IMR-90 (cell line): ENCODE results near the gene ESYT1.

Experiments
- MAFK ChIP-seq: IDR thresholded peaks from 2 replicates; pipeline ENCODE4 v1.6.1; 2012; ENCODE audit warnings: low read depth, low read length, improper control_type of control experiment
- MXI1 ChIP-seq: IDR thresholded peaks from 2 replicates; pipeline ENCODE4 v1.6.1; 2012; ENCODE audit warnings: low read depth, mild to moderate bottlenecking, low read length, moderate library complexity, borderline replicate concordance
- POLR2A ChIP-seq: IDR thresholded peaks from 2 replicates; pipeline ENCODE4 v1.6.1; 2012; ENCODE audit warnings: mild to moderate bottlenecking, low read depth, low read length
- RAD21 ChIP-seq: IDR thresholded peaks from 2 replicates; pipeline ENCODE4 v1.6.1; 2012; ENCODE audit warnings: low read length, improper control_type of control experiment
- TF ChIP-seq, protein P1 (sequence below): conservative IDR thresholded peaks from 2 replicates; pipeline ENCODE4 v1.5.1; 2012; ENCODE audit warnings: mild to moderate bottlenecking, low read depth, low read length, improper control_type of control experiment
- TF ChIP-seq, protein P2 (sequence below): fragments of 150-350 bp; IDR thresholded peaks from 2 replicates; pipeline ENCODE4 v1.6.1; 2017; ENCODE audit warnings: mild to moderate bottlenecking, antibody characterized with exemption, low read length, low read depth

DNA sequence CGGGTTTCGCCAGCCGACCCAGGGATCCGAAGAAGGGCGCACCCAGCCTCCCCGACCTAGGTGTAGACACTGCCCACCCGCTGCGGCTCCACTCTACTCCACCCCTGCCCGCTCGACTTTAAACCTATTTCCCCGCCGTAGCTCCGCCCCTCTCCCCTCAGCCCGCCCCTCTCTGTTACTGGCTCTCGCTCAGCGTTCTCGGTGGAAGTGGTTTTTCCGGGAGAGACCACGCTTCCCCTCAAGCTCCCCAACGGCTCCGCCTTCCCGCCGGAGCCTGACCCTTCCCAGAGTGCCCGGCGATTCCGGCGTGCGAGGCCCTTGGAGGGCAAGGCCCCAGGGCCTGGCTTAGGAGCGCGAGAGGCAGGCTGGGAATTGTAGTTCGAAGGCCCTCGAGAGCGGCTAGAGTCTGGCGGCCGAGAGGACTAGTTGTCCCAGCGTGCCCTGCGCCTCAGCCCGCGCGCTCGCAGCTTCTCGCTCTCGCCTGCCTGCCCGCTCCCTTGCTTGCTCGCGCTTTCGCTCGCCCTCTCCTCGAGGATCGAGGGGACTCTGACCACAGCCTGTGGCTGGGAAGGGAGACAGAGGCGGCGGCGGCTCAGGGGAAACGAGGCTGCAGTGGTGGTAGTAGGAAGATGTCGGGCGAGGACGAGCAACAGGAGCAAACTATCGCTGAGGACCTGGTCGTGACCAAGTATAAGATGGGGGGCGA lies 23.8 kb upstream of the ESYT1 start, which contains the start of gene PA2G4:
- TF ChIP-seq MXI1 = peak; percentile 93
- TF ChIP-seq POLR2A = peak; percentile 70
- TF ChIP-seq, protein P1, sequence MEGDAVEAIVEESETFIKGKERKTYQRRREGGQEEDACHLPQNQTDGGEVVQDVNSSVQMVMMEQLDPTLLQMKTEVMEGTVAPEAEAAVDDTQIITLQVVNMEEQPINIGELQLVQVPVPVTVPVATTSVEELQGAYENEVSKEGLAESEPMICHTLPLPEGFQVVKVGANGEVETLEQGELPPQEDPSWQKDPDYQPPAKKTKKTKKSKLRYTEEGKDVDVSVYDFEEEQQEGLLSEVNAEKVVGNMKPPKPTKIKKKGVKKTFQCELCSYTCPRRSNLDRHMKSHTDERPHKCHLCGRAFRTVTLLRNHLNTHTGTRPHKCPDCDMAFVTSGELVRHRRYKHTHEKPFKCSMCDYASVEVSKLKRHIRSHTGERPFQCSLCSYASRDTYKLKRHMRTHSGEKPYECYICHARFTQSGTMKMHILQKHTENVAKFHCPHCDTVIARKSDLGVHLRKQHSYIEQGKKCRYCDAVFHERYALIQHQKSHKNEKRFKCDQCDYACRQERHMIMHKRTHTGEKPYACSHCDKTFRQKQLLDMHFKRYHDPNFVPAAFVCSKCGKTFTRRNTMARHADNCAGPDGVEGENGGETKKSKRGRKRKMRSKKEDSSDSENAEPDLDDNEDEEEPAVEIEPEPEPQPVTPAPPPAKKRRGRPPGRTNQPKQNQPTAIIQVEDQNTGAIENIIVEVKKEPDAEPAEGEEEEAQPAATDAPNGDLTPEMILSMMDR = no peak
- no peak for TF ChIP-seq MAFK
- TF ChIP-seq, protein P2, sequence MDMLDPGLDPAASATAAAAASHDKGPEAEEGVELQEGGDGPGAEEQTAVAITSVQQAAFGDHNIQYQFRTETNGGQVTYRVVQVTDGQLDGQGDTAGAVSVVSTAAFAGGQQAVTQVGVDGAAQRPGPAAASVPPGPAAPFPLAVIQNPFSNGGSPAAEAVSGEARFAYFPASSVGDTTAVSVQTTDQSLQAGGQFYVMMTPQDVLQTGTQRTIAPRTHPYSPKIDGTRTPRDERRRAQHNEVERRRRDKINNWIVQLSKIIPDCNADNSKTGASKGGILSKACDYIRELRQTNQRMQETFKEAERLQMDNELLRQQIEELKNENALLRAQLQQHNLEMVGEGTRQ = no peak
- no peak; the same call in 1 of the 2 replicates for TF ChIP-seq RAD21
